ENCODE data around the gene MIER1.

Gene MIER1

GRCh38 chr1:67031121-67031858 lies 106.5 kb downstream of the MIER1 start:
- peaks cover 7% of the 10 kb centered on the region; the same call in 1 of the 2 replicates for H3K36me3 ChIP-seq (replicated peaks; ENCODE audit: insufficient read depth, low read length)
- TF ChIP-seq EZH2phosphoT487 (IDR thresholded peaks at IDR 0.05; ENCODE audit: low read length) = no peak
- TF ChIP-seq EZH2 (optimal IDR thresholded peaks at IDR 0.05; ENCODE audit: low read depth, low read length) = no peak
- TF ChIP-seq CTCF (IDR thresholded peaks at IDR 0.05; ENCODE audit: low read length) = no peak
- H3K4me2 ChIP-seq (ENCODE audit: low read depth, low read length) = no peak overlapping the region

GRCh38 chr1:67031859-67032247 lies 107.1 kb downstream of the MIER1 start:
- no peaks in the 10 kb centered on the region for H3K9me2 ChIP-seq (replicated peaks; ENCODE audit: insufficient read depth, low read length)
- TF ChIP-seq EZH2phosphoT487 (IDR thresholded peaks at IDR 0.05; ENCODE audit: low read length) (no peak), CTCF (IDR thresholded peaks at IDR 0.05; ENCODE audit: low read length) (no peak), EZH2 (optimal IDR thresholded peaks at IDR 0.05; ENCODE audit: low read depth, low read length) (no peak)
- no peaks in the 10 kb centered on the region for H4K20me1 ChIP-seq (ENCODE audit: insufficient read depth, low read length)
- no peaks in the 10 kb centered on the region for H3F3A ChIP-seq (ENCODE audit: insufficient read depth, low read length)
- no peaks in the 10 kb centered on the region for H3K9me3 ChIP-seq (replicated peaks; ENCODE audit: insufficient read depth, low read length)
- no peaks in the 10 kb centered on the region for H3K4me1 ChIP-seq (ENCODE audit: low read length)
- H3K4me2 ChIP-seq (ENCODE audit: low read depth, low read length) = no peak overlapping the region
- no peak overlapping the region for H3K4me3 ChIP-seq (ENCODE audit: low read length)
- no peaks in the 10 kb centered on the region for H3K79me2 ChIP-seq (ENCODE audit: low read length)
- peaks cover 13% of the 10 kb centered on the region for H3K36me3 ChIP-seq (replicated peaks; ENCODE audit: insufficient read depth, low read length)
- no peaks in the 10 kb centered on the region for H3K27me3 ChIP-seq (replicated peaks; ENCODE audit: insufficient read depth, low read length)
- H2AFZ ChIP-seq (ENCODE audit: low read length) = no peak overlapping the region
- H3K9ac ChIP-seq (ENCODE audit: low read length) = no peak overlapping the region
- no peak for DNase-seq
- no peak overlapping the region for H3K27ac ChIP-seq (ENCODE audit: low read length)

More at GRCh38 chr1:67031121-67031858, 106.5 kb downstream of the MIER1 start:
- H3K9ac ChIP-seq (ENCODE audit: low read length) = no peak overlapping the region
- no peak overlapping the region for H3K27ac ChIP-seq (ENCODE audit: low read length)
- no peaks in the 10 kb centered on the region for H3K79me2 ChIP-seq (ENCODE audit: low read length)
- H3K9me3 ChIP-seq (replicated peaks; ENCODE audit: insufficient read depth, low read length) = no peaks in the 10 kb centered on the region
- no peak for DNase-seq
- no peaks in the 10 kb centered on the region for H3F3A ChIP-seq (ENCODE audit: insufficient read depth, low read length)
- no peaks in the 10 kb centered on the region for H3K9me2 ChIP-seq (replicated peaks; ENCODE audit: insufficient read depth, low read length)
- no peaks in the 10 kb centered on the region for H3K4me1 ChIP-seq (ENCODE audit: low read length)
- H3K4me3 ChIP-seq (ENCODE audit: low read length) = no peak overlapping the region
- H4K20me1 ChIP-seq (ENCODE audit: insufficient read depth, low read length) = no peaks in the 10 kb centered on the region
- no peaks in the 10 kb centered on the region for H3K27me3 ChIP-seq (replicated peaks; ENCODE audit: insufficient read depth, low read length)
- H2AFZ ChIP-seq (ENCODE audit: low read length) = no peak overlapping the region

Measured in MM.1S (cell line).